ENCODE data around the gene SLCO6A1.

The SLCO6A1 gene

DNA sequence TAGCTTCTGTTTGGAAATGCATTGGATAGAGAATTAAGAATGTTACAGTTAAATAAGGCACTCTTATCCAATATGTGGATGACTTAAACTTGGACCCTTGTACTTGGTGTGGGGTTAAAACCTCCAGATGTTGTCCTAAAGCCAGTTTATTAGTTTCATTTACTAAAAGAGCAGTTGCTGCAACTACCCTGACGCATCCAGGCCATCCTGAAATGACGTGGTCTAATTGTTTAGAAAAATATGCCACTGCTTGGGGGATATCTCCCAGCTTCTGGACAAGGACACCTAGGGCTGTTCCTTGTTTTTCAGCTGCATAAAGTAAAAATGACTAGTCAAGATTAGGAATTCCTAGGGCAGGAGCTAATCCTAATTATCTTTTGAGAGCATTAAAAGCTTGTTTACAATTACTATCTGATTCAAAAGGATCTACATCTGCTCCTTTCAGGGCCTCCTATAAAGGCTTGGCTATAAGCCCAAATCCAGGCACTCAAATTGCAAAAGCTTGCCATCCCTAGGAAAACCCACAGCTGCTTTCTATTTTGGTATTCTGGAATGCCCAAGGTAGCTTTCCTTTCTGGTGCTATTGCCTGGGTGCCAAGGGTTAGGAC, 157.0 kb downstream of the SLCO6A1 start:
- H3K9me3 ChIP-seq (ENCODE audit: control insufficient read depth, low read length) = no peaks in the 10 kb centered on the region
- H3K27me3 ChIP-seq (replicated peaks; ENCODE audit: control insufficient read depth, insufficient read depth, low read length) = no peaks in the 10 kb centered on the region
- no peak overlapping the region for H3K9ac ChIP-seq (ENCODE audit: low read length)
- H3K4me3 ChIP-seq (ENCODE audit: low read length) = no peak overlapping the region
- peak; percentile 8 for DNase-seq (ENCODE audit: low read depth)
- H3K4me1 ChIP-seq (ENCODE audit: control insufficient read depth, insufficient read depth, low read length) = peaks cover 13% of the 10 kb centered on the region
- no peaks in the 10 kb centered on the region for H3K36me3 ChIP-seq (ENCODE audit: control insufficient read depth, insufficient read depth, low read length, severe bottlenecking)

DNA sequence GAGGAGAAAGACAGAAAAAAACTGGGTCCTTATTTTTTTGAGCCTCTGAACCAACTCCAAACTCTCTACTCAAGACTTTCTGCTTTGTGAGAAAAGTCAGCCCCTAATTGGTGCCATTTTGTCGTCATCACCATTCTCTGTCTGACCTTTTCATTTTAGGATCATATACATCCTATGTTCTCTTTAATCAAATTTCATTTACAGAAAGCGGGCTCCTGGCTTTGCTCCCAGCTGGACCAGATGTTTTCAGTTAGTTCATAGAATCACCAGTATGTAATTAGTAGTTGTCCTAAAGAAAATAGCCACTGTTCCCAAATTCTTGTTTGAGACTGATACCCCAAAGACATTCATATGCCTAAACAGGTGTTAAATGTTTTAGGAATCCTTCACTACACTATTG, 174.1 kb downstream of the SLCO6A1 start:
- H3K4me3 ChIP-seq (ENCODE audit: low read length) = no peak overlapping the region
- no peaks in the 10 kb centered on the region for H3K9me3 ChIP-seq (ENCODE audit: control insufficient read depth, low read length)
- no peaks in the 10 kb centered on the region for H3K4me1 ChIP-seq (ENCODE audit: control insufficient read depth, insufficient read depth, low read length)
- no peaks in the 10 kb centered on the region for H3K36me3 ChIP-seq (ENCODE audit: control insufficient read depth, insufficient read depth, low read length, severe bottlenecking)
- peak; percentile 17 for DNase-seq (ENCODE audit: low read depth)
- no peak overlapping the region for H3K9ac ChIP-seq (ENCODE audit: low read length)
- H3K27me3 ChIP-seq (replicated peaks; ENCODE audit: control insufficient read depth, insufficient read depth, low read length) = no peaks in the 10 kb centered on the region
